HTERT RPE-1 (cell line): ENCODE data around the gene AGFG2.

ENCODE experiments used
- in situ Hi-C: fragments of 300-500 bp; cut with MboI; formaldehyde crosslinking; loops from 4 replicates; pipeline ENCODE4 v1.14.3; 2020; ENCODE audit warnings: low sequenced_read_pairs

AGFG2 gene

DNA sequence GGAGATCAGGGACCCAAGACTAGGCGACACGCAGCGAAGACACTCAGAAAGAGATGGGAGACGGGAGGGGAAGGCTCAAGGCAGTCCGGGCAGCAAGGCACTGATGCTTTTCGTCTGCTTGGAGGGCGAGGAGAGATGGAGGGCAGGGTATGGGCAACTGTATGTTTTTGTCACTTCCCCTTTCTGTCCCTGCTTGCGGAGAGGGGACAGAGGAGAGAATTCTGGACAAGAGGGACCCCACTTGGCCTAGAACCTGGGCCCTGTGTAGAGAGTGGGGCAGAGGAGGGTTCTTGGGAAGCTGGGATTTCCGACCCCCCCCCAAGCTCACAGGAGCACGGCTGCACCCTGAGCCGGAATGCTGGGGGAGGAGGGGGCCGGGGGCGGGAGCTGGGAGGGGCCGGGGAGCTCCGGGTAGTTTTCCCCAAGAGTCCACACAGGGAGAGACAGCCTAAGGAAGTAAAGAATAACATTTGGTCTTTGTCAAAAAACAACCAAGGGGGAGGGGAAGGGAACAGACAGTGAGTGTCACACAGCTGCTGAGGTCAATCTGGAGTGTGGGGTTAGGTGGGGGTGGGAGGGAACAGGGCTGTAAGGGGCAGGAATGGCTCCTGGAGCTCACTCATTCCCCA is 45.2 kb downstream of the AGFG2 start:
- in situ Hi-C loops: no loop called here

DNA sequence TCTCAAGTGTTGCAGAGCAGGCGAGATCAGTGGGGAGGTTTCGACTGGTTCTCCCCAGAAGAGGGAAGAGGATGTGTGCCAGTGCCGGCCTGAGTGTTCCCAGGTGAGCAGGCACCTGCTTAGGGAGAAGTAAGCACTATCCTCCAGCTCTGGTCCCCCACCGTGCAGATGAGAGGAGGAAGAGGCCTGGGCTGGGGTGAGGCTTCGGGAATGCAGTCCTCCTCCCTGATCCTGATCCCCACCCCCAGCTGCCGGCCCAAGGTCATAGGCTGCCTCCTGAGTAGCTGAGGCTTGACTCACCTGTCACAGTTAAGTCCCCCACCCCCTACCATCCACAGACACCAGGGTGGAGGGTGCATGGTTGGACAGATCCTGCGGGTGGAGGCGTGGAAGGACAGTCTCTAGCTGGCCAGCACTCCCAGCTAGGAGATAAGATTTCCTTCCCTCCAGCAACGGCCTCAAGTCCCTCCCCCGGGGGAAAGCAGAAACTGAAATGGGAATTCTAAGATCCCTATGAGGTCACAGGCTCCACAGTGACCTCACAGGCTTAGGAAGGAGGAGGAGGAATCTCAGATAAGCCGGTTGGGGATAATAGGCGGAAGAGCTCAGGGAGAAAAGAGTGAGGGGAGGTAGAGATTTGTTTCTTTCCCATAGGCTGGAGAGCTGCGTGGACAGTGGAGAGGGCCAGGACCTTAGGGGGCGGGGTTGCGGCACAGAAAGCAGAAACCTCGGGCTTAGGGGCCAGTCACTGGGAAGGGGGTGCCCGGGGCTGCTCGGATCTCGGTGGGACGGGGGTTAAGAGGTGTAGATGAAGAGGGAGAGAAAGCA is 45.9 kb downstream of the AGFG2 start:
- in situ Hi-C loops: no loop called here

DNA sequence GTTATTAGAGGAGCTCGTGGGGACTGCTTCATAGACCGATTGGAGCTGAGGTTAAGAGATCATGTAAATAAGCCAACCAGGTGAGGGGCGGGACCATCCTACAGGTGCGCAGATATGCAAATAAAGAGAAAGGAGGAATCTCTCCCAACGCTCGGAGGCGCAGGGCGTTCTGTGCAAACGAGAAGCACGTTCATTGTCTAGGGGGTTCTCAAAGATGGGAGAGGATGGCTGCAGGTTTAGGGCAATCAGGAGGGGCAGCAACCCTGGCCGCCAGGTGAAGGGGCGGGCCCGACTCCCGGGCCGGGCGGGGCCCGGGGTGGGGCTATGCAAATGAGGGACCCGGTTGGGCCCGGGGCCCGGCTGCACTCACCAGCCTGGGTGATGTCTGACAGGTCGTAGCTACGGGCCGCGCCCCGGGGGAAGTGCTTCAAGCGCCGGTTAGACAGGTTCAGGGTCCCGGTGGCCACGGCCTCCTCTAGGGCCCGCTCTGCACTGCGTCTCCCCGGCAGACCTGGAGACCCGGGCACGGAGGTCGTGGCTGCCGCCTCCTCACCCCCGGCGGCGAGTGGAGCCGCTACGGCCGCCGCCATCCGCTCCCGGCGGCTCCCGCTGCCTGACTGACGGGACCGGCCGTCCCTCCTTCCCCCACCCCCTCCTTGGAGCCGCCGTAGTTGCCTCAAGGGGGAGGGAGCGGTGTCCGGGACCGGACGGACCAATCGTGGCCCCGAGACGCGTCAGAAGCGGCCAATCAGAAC is 46.7 kb downstream of the AGFG2 start, which contains the start of gene LRCH4:
Gene LRCH4 (minus strand): TSS at position 619 of the 755 bp plus-strand sequence. CDS start 29 bp downstream, at position 590.
- in situ Hi-C loops: no loop called here

DNA sequence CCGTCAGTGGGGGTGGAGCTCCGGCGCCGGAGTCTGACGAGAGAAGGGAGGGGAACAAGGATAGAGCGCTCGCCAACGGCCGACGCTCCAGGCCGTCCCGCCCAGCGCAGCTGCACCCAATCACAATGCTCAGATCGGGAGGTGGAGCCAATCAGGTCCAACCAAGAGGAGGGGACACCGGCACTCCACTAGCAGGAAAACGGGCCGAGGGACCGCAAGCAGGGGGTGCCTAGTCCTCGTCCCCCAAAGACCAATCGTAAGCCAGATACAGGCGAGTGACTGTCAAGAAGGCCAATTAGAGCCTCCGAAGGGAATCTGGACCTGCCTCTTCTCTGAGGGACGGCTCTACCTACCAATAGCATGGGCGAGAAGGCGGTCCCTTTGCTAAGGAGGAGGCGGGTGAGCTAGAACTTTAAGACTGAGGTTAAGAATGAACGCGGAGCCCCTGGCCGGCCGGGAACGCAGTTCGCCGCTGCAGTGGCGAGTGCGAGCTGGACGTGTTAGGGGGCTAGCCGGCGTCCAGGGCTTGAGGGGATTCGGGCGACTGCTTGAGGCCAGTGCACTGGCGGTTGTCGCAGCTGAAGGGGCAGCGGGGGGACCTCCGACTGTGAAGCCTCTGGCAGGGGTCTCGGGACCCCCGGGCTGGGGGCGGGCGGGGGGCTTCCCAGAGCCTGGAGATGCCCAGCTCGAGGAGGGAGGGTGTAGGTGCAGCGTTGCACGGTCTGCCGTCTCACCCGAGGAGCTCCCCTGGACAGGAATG is 47.4 kb downstream of the AGFG2 start, which contains the start of gene FBXO24:
Gene FBXO24 (plus strand): TSS at position 63 of the 760 bp plus-strand sequence. CDS start 298 bp downstream, at position 361.
- in situ Hi-C loops: no loop called here

DNA sequence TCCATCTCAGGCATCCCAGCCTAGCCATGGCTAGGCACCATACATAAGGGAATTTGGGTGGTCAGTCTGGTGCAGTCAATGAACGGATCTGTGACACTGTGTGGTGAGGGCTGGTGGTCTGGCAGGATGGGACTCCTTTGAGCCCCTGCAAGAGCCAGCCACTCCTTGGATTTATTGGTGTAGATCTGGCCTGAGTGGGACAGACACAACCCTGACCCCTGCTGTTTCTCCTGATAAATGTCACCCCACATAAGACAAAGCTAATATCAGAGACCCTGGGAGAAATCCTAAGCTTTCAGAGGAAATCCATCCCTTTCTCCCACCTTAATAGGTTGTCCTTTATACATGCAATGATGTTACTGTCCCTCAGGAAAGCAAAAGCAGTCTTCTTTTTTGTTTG is 49.4 kb downstream of the AGFG2 start:
- in situ Hi-C loops: no loop called here

DNA sequence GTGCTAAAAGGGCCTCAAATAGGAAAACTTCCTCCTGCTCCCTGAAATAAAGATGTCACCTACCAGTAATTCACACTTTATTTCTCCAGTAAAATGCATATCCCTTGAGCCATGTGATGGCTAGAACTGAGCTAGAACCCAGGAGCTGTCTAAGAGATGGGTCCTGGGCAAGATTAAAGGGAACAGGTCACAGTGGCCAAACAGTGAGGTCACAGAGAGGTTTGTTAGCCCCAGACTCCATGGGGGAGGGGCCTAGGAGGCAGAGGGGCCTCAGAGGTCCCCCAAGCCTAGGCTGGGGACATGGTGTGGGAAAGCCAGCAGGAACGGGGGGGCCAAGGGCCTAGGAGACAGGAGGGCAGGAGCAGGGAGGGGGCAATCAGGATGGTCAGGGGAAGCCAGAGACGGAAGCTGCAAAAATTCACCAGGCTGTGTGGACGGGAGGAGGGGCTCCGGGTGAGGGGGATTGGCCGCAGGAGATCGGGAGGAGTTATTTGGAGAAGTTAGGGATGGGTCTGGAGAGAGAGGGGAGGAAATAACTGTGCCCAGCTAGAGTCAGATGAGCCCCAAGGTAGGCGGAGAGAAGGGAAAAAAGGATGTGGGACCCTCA is 50.4 kb downstream of the AGFG2 start:
- in situ Hi-C loops: no loop called here

DNA sequence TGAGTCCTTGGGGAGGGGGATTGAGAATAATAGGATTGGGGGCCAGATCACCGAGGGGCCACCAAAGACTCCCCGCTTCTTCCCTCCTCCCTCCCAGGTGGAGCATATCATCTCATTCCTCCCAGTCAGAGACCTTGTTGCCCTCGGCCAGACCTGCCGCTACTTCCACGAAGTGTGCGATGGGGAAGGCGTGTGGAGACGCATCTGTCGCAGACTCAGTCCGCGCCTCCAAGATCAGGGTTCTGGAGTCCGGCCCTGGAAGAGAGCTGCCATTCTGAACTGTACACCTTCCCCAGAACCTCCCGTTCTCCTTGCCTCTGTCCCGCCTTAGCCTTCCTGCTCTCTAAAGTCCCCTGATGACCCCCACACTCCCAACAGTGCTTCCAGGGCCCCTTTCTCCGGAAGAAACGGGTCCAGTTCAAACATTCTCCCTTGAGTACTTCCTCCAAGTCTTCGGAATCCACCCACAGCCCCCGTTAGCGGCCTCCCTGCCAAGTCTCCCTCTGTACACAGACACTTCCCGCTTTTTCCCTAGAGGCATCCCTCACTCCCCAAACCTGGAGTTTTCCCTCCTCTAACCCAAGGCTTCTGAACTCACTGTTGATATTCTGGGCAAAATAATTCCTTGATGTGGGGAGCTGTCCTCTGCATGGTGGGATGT is 51.2 kb downstream of the AGFG2 start:
- in situ Hi-C loops: no loop called here

DNA sequence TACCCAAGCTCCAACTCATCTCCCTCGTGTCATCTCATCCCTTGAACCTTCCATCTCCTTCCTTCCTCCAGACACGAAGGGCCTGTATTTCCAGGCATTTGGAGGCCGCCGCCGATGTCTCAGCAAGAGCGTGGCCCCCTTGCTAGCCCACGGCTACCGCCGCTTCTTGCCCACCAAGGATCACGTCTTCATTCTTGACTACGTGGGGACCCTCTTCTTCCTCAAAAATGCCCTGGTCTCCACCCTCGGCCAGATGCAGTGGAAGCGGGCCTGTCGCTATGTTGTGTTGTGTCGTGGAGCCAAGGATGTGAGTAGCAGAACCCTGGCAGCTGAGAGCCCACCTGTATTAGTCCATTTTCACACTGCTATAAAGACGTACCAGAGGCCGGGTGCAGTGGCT is 52.6 kb downstream of the AGFG2 start:
- in situ Hi-C loops: no loop called here

DNA sequence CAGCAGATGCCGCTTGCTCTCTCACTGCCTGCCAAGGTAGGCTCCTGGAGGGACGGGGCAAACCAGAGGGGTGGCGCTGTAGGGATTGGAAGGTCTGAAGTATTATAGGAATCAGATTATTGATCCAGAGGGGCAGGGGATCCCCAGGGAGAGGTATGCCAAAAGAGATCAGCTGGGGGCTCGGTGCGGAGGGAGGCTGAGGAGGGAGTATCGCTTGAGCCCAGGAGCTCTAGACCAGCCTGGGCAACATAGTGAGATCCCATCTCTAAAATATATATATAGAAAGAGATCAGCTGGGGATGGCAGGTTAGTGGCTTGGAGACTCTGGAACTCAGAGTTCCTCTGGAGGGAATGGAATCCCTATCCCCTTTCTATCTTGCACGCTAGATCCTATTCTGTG is 56.2 kb downstream of the AGFG2 start:
- in situ Hi-C loops: no loop called here

DNA sequence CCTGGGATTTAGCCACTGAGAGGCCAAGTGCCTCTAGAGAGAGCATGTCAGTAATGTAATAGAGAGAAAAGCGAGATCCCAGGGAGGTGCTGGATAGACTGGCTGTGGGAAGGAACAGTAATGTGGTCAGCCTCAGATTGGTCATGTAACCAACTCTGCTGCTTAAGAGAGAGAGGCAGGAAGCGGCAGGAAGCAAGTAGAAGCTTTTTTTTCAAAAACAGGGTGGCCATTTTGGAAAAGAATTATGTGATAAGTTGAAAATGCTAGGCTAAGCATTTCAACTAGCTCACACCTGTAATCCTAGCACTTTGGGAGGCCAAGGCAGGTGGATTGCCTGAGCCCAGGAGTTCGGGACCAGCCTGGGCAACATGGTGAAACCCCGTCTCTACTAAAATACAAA is 59.4 kb downstream of the AGFG2 start:
- in situ Hi-C loops: no loop called here

DNA sequence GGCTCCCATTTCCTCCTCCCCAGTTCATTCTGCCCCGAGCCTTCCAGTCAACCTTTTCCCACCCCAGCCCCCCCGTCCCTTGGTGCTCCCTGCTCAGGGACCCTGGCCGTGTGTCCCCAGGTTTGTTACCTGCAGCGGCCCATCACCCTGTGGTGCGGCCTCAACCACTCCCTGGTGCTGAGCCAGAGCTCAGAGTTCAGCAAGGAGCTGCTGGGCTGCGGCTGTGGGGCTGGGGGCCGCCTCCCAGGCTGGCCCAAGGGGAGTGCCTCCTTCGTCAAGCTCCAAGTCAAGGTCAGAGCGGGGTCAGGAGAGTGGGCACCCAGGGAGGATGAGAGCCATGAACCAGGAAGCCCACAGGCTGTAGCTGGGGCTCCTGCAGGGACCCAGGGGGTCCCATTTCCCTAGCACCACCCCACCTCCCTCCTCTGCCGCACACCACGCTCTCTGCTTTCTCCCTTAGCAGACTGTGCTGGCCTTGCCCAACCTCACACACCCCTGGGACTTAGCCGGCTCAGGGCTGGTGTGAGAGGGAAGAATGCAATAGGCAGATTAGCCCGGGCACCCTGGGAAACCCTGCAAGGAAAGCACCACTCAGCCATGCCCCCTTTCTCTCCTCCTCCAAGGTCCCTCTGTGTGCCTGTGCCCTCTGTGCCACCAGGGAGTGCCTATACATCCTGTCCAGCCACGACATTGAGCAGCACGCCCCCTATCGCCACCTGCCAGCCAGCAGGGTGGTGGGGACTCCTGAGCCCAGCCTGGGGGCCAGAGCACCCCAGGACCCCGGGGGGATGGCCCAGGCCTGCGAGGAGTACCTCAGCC is 61.1 kb downstream of the AGFG2 start:
- in situ Hi-C loops: no loop called here

DNA sequence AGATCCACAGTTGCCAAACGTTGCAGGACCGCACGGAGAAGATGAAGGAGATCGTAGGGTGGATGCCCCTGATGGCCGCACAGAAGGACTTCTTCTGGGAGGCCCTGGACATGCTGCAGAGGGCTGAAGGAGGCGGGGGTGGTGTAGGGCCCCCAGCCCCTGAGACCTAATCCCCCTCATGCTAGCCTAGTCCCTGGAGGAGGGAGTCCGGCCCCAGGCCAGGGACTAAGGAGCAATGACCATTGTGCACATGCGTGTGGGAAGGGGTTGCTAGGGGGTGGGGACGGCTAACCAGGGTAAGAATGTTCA is 61.7 kb downstream of the AGFG2 start:
- in situ Hi-C loops: no loop called here

DNA sequence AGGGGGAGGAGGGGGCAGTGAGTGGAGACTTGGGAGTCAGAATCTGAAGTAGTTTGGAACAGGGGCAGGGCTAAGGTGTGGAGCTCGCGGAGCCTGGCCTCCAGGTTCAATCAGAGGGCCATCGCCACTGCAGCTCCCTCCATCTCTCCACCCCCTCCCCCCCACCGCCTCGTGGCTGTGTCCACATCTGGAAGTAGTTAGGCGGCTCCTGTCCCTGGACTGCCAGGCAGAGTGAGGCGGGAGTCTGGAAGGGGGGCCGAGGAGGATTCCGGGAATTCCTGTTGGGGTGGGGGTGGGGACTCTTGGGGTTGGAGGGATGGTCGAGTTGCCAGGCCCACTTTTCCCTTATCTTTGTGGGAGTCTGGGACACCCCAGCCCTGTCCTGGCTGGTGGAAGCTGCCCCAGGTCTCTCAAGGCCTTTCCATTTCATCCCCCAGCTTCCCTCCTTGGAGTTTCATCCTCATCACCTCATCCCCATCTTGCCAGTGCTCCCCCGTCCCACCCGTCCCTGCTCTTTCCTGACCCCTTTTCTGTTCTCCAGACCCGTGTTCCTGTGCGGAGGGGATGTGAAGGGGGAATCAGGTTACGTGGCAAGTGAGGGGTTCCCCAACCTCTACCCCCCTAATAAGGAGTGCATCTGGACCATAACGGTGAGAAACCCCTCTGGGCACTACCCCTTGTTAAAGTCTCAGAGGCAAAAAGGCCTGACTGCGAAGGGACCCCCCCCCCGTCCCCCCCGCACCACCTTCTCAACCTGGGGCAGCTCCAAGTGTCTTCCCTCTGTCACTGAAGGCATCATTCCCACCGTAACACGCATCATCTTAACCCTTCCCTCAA is 64.1 kb downstream of the AGFG2 start:
- in situ Hi-C loops: no loop called here

DNA sequence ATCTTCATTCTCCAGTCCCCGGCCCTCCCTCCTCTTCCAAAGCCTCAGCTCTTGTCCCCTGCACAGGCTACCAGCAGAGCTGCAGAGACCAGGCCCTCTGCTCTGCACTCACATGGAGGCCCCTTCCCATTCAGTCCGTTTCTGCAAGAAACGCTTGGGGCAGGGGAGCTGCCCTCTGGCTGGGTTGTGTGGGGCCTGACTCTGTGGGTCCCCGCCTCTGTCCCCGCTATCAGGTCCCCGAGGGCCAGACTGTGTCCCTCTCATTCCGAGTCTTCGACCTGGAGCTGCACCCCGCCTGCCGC is 64.7 kb downstream of the AGFG2 start:
- in situ Hi-C loops: no loop called here

DNA sequence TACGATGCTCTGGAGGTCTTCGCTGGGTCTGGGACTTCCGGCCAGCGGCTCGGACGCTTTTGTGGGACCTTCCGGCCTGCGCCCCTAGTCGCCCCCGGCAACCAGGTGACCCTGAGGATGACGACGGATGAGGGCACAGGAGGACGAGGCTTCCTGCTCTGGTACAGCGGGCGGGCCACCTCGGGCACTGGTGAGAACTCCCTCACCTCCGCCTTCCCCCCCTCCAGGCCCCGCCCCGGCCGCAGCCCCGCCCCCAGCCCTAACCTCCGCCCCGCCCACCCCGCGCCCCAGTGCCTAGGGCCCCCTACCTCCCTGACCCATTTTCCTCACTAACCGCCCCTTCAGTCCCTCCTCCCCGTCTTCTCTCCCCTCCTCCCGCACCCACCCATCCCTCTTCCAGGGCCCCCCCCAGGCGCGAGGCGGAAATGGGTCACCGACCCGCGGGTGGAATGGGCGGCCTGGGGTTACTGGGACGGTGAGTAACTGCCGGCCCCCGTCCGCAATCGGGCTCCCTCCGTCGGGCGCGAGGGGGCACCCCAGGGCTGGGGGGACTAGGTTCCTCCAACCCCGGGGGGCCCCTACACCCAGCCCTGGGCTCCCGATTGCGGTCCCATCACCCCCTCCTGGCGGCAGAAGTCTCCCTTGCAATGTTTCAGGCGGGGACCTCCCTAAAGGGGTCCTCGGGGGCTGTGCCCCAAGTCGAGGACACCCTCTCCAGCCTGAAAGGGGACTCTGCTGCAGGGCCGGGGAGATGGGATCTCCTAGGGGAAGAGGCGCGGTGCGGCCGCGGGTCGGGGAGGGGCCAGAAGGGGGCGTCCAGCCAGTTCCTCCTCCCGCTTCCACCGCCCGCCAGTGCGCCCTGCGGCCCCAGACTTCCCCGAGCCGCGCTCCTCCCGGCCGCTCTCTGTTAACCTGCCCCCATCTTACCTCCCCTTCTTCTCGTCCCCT is 65.3 kb downstream of the AGFG2 start:
- in situ Hi-C loops: no loop called here

DNA sequence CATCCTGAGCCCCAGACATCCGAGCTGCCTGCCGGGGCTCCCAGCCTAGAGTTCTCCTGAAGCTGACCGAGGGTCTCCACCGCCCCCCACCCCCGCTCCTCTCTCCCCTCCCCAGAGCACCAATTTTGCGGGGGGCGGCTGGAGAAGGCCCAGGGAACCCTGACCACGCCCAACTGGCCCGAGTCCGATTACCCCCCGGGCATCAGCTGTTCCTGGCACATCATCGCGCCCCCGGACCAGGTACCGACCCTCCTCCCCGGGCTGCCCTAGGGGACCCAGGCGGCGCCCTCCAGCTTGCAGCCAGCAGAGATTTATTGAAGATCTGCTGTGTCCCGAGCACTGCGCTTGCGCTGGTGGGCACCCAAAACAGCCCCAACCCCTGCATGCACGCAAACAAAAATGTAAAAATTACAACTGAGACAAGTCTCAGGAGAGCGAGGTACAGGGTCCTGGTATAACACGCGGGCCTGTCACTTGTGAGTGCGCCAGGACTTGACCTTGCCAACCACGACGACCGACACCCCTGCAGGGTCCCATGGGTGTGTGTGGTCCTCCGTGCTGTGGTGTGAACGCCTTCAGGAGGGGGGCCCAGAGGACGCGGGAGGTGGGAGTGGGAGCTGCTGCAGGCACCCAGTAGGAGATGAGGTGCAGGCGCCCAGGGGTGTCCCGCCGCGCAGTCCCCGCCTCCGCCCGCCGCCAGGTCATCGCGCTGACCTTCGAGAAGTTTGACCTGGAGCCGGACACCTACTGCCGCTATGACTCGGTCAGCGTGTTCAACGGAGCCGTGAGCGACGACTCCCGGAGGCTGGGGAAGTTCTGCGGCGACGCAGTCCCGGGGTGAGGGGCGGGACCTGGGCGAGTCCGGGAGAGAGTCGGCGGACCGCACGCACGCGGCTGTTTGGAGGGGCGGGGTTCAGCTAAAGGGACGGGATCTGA is 66.2 kb downstream of the AGFG2 start:
- in situ Hi-C loops: no loop called here
